HL-60 (cell line): ENCODE measurements around the gene UGDH.

ENCODE experiments used
- DNase-seq, 2 experiments: peaks; one replicate each; pipeline ENCODE4 v3.0.0-alpha.2; 2010 to 2020; ENCODE audit warnings: low read depth in 1 of 2, low spot score in 1 of 2
- H3K27ac ChIP-seq: fragments of 250-450 bp; sonication (Bioruptor Pico); replicated peaks from 2 replicates; pipeline ENCODE4 v1.5.1; 2020; ENCODE audit warnings: mild to moderate bottlenecking, moderate library complexity
- H3K27me3 ChIP-seq: fragments of 250-450 bp; sonication (Bioruptor Pico); 2 replicates; pipeline ENCODE4 v1.5.1; 2021; ENCODE audit warnings: mild to moderate bottlenecking, moderate library complexity; ENCODE audit not compliant: insufficient read depth, poor library complexity, severe bottlenecking
- H3K4me3 ChIP-seq: replicated peaks from 2 replicates; pipeline ENCODE4 v1.5.1; 2011; ENCODE audit warnings: mild to moderate bottlenecking, control low read depth, low read length; ENCODE audit not compliant: insufficient read depth
- CTCF ChIP-seq: IDR thresholded peaks from one replicate; pipeline ENCODE4 v1.5.1; 2011; ENCODE audit warnings: low read length, control low read depth, inconsistent platforms; ENCODE audit not compliant: insufficient read depth
- GABPA ChIP-seq: IDR thresholded peaks from 2 replicates; pipeline ENCODE4 v1.6.1; 2012; ENCODE audit warnings: low read depth
- POLR2AphosphoS5 ChIP-seq: IDR thresholded peaks from 2 replicates; pipeline ENCODE4 v1.6.1; 2012; ENCODE audit warnings: low read depth
- SPI1 ChIP-seq: IDR thresholded peaks from 2 replicates; pipeline ENCODE4 v1.6.1; 2012; ENCODE audit warnings: low read depth, mild to moderate bottlenecking, borderline replicate concordance
- TF ChIP-seq, protein P1 (sequence below): IDR thresholded peaks from 2 replicates; pipeline ENCODE4 v1.6.1; 2012; ENCODE audit warnings: low read depth; ENCODE audit not compliant: insufficient replicate concordance

The UGDH gene

GRCh38 chr4:39502019-39502663 lies 25.1 kb downstream of the UGDH start:
- no peak overlapping the region for H3K4me3 ChIP-seq
- DNase-seq, result no peak
- H3K27me3 ChIP-seq, result no peaks in the 10 kb centered on the region
- TF ChIP-seq, protein P1, sequence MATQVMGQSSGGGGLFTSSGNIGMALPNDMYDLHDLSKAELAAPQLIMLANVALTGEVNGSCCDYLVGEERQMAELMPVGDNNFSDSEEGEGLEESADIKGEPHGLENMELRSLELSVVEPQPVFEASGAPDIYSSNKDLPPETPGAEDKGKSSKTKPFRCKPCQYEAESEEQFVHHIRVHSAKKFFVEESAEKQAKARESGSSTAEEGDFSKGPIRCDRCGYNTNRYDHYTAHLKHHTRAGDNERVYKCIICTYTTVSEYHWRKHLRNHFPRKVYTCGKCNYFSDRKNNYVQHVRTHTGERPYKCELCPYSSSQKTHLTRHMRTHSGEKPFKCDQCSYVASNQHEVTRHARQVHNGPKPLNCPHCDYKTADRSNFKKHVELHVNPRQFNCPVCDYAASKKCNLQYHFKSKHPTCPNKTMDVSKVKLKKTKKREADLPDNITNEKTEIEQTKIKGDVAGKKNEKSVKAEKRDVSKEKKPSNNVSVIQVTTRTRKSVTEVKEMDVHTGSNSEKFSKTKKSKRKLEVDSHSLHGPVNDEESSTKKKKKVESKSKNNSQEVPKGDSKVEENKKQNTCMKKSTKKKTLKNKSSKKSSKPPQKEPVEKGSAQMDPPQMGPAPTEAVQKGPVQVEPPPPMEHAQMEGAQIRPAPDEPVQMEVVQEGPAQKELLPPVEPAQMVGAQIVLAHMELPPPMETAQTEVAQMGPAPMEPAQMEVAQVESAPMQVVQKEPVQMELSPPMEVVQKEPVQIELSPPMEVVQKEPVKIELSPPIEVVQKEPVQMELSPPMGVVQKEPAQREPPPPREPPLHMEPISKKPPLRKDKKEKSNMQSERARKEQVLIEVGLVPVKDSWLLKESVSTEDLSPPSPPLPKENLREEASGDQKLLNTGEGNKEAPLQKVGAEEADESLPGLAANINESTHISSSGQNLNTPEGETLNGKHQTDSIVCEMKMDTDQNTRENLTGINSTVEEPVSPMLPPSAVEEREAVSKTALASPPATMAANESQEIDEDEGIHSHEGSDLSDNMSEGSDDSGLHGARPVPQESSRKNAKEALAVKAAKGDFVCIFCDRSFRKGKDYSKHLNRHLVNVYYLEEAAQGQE, result no peak
- no peak for TF ChIP-seq SPI1
- no peak for TF ChIP-seq CTCF
- TF ChIP-seq GABPA, result no peak
- no peak for TF ChIP-seq POLR2AphosphoS5
- no peak overlapping the region for H3K27ac ChIP-seq

GRCh38 chr4:39498727-39499020 lies 28.6 kb downstream of the UGDH start:
- DNase-seq, result no peak
- Histone ChIP-seq H3K27ac (no peak overlapping the region), H3K4me3 (no peak overlapping the region), H3K27me3 (no peaks in the 10 kb centered on the region)
- TF ChIP-seq CTCF, result no peak

DNA sequence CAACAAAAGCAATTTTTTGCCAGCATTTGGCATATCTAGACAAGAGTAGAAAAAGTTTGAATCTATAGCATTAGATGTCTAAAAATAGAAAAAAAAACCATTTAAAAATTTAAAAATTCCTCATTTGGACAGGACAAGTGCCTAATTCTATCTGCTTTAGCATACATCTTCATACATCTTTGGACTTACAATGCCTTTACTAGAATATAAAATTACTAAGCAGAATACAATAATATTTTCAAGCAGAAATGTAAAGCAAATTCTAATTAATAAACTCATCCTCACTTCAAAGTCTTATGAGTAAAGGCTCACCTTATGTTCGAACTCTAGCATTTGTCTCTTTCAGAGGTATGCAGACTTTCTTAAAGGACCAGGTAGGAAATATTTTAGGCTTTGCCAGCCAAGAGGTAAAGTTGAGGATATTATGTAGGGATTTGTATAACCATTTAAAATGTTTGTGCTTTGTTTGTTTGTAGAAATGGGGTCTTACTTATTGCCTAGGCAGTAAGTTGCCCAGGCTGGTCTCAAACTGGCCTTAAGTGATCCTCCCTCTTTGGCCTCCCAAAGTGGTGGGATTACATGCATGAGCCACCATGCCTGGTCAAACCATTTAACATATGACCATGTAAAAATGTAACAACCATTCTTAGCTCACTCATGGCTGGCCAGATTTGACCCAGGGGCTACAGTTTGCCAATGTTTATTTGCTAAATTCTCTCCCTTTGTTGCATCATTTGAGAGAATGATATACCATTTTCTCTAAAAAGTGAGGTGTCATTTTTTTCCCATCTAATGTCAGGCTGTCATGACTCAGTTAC lies 29.1 kb downstream of the UGDH start:
- Histone ChIP-seq H3K27ac (no peak overlapping the region), H3K27me3 (no peaks in the 10 kb centered on the region), H3K4me3 (no peak overlapping the region)
- TF ChIP-seq POLR2AphosphoS5, result no peak
- no peak for TF ChIP-seq GABPA
- TF ChIP-seq, protein P1, result no peak
- no peak for TF ChIP-seq SPI1
- TF ChIP-seq CTCF, result no peak
- DNase-seq, result no peak
